ENCODE results near the gene GBF1. TPM values are rescaled to one million over a fixed set of nuclear protein-coding genes. Genes with fewer than 3 reads are reported as not detected.

The GBF1 gene
- polyA plus RNA-seq, 1 donor (not counting 4 experiments of a cell fraction or from before 2014, with no cell fraction given) = 17.4 TPM

GRCh38 chr10:102261842-102262241 lies 16.5 kb downstream of the GBF1 start:
- Histone ChIP-seq H3K9ac (ENCODE audit: control insufficient read depth, extremely low read depth, insufficient read depth, low read length) (no peak overlapping the region), H3K9me1 (ENCODE audit: control insufficient read depth, extremely low read depth, insufficient read depth, low read length) (no peaks in the 10 kb centered on the region), H3K4me3 (ENCODE audit: control insufficient read depth in 2 of 3, extremely low read depth in 1 of 3, insufficient read depth in 2 of 3, low read depth in 1 of 3, low read length in 3 of 3) (no peak overlapping the region), H3K4me2 (ENCODE audit: control insufficient read depth, extremely low read depth, insufficient read depth, low read depth, low read length) (no peak overlapping the region), H3K36me3 (ENCODE audit: control insufficient read depth in 2 of 2, extremely low read depth in 1 of 2, insufficient read depth in 2 of 2, low read length in 2 of 2) (peaks cover under 1 to 5% of the 10 kb centered on the region in 2 experiments), H3K79me2 (ENCODE audit: control insufficient read depth, insufficient read depth, low read length) (peaks cover 45% of the 10 kb centered on the region), H3K27ac (ENCODE audit: control insufficient read depth, insufficient read depth, low read length) (no peak overlapping the region), H3K9me3 (ENCODE audit: control insufficient read depth, low read depth, low read length) (no peaks in the 10 kb centered on the region), H3K4me1 (ENCODE audit: control insufficient read depth, extremely low read depth, insufficient read depth, low read length) (no peaks in the 10 kb centered on the region), H3K27me3 (ENCODE audit: control insufficient read depth, extremely low read depth, insufficient read depth, low read length) (no peaks in the 10 kb centered on the region), H2AFZ (ENCODE audit: control insufficient read depth, low read length) (no peak overlapping the region), H4K20me1 (ENCODE audit: control insufficient read depth, extremely low read depth, insufficient read depth, low read length) (peaks cover 4% of the 10 kb centered on the region)
- FAIRE-seq = no peak
- dilution Hi-C loops (cut with MboI; ENCODE audit: extremely low pct_ligation_motif_present, low sequenced_read_pairs) = no loop called here
- no peak for DNase-seq (ENCODE audit: low read depth, low spot score)
- TF ChIP-seq CTCF (optimal IDR thresholded peaks at IDR 0.05 in 1 of 3, IDR thresholded peaks at IDR 0.05 in 1 of 3, conservative IDR thresholded peaks at IDR 0.05 in 1 of 3; ENCODE audit: extremely low read depth in 1 of 3, insufficient read depth in 2 of 3, low read length in 3 of 3) = no peak
- no peak for TF ChIP-seq EZH2 (IDR thresholded peaks at IDR 0.05; ENCODE audit: low read length)

GRCh38 chr10:102262744-102263370 lies 17.5 kb downstream of the GBF1 start:
- no peaks in the 10 kb centered on the region for H3K27me3 ChIP-seq (ENCODE audit: control insufficient read depth, extremely low read depth, insufficient read depth, low read length)
- H3K9ac ChIP-seq (ENCODE audit: control insufficient read depth, extremely low read depth, insufficient read depth, low read length) = no peak overlapping the region
- H3K4me2 ChIP-seq (ENCODE audit: control insufficient read depth, extremely low read depth, insufficient read depth, low read depth, low read length) = no peak overlapping the region
- DNase-seq (ENCODE audit: low read depth, low spot score) (no peak), FAIRE-seq (no peak)
- peaks cover 36% of the 10 kb centered on the region for H3K79me2 ChIP-seq (ENCODE audit: control insufficient read depth, insufficient read depth, low read length)
- dilution Hi-C loops (cut with MboI; ENCODE audit: extremely low pct_ligation_motif_present, low sequenced_read_pairs) = no loop called here
- H3K4me3 ChIP-seq (ENCODE audit: control insufficient read depth in 2 of 3, extremely low read depth in 1 of 3, insufficient read depth in 2 of 3, low read depth in 1 of 3, low read length in 3 of 3) = no peak overlapping the region
- H3K36me3 ChIP-seq (ENCODE audit: control insufficient read depth in 2 of 2, extremely low read depth in 1 of 2, insufficient read depth in 2 of 2, low read length in 2 of 2) = peaks cover 0 to 3% of the 10 kb centered on the region in 2 experiments
- H2AFZ ChIP-seq (ENCODE audit: control insufficient read depth, low read length) = no peak overlapping the region
- H3K9me3 ChIP-seq (ENCODE audit: control insufficient read depth, low read depth, low read length) = no peaks in the 10 kb centered on the region
- no peaks in the 10 kb centered on the region for H3K9me1 ChIP-seq (ENCODE audit: control insufficient read depth, extremely low read depth, insufficient read depth, low read length)
- no peak overlapping the region for H3K27ac ChIP-seq (ENCODE audit: control insufficient read depth, insufficient read depth, low read length)
- peaks cover 4% of the 10 kb centered on the region for H4K20me1 ChIP-seq (ENCODE audit: control insufficient read depth, extremely low read depth, insufficient read depth, low read length)
- no peaks in the 10 kb centered on the region for H3K4me1 ChIP-seq (ENCODE audit: control insufficient read depth, extremely low read depth, insufficient read depth, low read length)
- TF ChIP-seq CTCF (optimal IDR thresholded peaks at IDR 0.05 in 1 of 3, IDR thresholded peaks at IDR 0.05 in 1 of 3, conservative IDR thresholded peaks at IDR 0.05 in 1 of 3; ENCODE audit: extremely low read depth in 1 of 3, insufficient read depth in 2 of 3, low read length in 3 of 3) = no peak
- TF ChIP-seq EZH2 (IDR thresholded peaks at IDR 0.05; ENCODE audit: low read length) = no peak
